Activated T-helper 2 cell treated with anti-CD3 and anti-CD28 coated beads, Interferon-gamma antibody, Interleukin-2, Interleukin-4, amounts not matched to agents 10 μg/mL and 5 μg/mL and 100 μg/mL, durations not matched to agents 14 hours and 24 hours and 36 hours (primary cell): Measurements from ENCODE around the gene ENTPD8. TPM values are rescaled to one million over a fixed set of nuclear protein-coding genes. Genes with fewer than 3 reads are reported as not detected.
A peak's percentile ranks its signal among the peaks of the same experiment; 100 is the strongest.

Source experiments
- DNase-seq: peaks from one replicate; pipeline ENCODE4 v3.0.0; 2021; ENCODE audit warnings: low spot score
- H3K27ac Mint-ChIP-seq: one replicate; pipeline ENCODE4 v1.8.0; 2021; ENCODE audit warnings: mixed read lengths
- H3K27me3 Mint-ChIP-seq: one replicate; pipeline ENCODE4 v1.8.0; 2021; ENCODE audit warnings: low read depth, mixed read lengths
- H3K36me3 Mint-ChIP-seq: one replicate; pipeline ENCODE4 v1.8.0; 2021; ENCODE audit warnings: low read depth, mixed read lengths
- H3K4me1 Mint-ChIP-seq: one replicate; pipeline ENCODE4 v1.8.0; 2021; ENCODE audit warnings: low read depth, mixed read lengths
- H3K4me3 Mint-ChIP-seq: one replicate; pipeline ENCODE4 v1.8.0; 2021; ENCODE audit warnings: low read depth, mild to moderate bottlenecking, moderate library complexity, mixed read lengths
- H3K9me3 Mint-ChIP-seq: one replicate; pipeline ENCODE4 v1.8.0; 2021; ENCODE audit warnings: mixed read lengths
- intact Hi-C: fragments of 100-400 bp; cut with micrococcal nuclease; formaldehyde crosslinking; loops from one replicate; pipeline ENCODE4 v1.15.1; 2023
- total RNA-seq: library from RNA; stranded (reverse); gene quantifications from 2 replicates; pipeline ENCODE4 v1.2.3, GENCODE V29; 2022

The ENTPD8 gene
- total RNA-seq, 1 donor from 2014 or later, result not detected

DNA sequence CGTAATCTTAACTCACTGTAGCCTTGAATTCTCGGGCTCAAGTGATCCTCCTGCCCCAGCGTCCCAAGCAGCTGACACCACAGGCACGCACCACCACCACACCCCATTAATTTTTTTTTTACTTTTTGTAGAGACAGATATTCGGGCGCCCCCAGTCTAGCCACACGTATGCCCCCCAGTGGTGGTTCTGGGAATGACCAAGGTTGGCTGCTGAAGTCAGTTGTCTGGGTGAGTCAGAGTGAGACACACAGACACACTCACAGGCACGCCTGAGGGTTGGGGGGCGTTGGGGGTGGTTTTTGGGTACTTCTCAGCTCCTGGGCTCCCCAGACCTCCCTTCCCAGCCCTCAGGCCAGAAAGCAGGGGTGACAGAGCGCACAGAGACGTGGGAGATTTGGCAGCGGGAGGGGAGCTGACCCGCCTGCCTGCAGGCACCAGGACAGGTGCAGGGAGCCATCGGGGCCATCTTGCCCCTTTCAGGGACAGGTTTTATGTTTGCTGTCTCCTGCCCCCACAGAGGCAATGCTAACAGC lies 4.2 kb upstream of the ENTPD8 start:
- Mint-ChIP-seq H3K9me3 (no peaks in the 10 kb centered on the region), H3K27ac (no peak overlapping the region), H3K4me3 (no peak overlapping the region), H3K27me3 (peaks cover 11% of the 10 kb centered on the region), H3K4me1 (peaks cover 13% of the 10 kb centered on the region), H3K36me3 (peaks cover 22% of the 10 kb centered on the region)
- DNase-seq, result peak; percentile 80
- intact Hi-C loops, result loop anchor here (2.0 kb wide), 1 partner anchor 23 kb away; the partner anchor contains the start of genes EXD3 and NOXA1

DNA sequence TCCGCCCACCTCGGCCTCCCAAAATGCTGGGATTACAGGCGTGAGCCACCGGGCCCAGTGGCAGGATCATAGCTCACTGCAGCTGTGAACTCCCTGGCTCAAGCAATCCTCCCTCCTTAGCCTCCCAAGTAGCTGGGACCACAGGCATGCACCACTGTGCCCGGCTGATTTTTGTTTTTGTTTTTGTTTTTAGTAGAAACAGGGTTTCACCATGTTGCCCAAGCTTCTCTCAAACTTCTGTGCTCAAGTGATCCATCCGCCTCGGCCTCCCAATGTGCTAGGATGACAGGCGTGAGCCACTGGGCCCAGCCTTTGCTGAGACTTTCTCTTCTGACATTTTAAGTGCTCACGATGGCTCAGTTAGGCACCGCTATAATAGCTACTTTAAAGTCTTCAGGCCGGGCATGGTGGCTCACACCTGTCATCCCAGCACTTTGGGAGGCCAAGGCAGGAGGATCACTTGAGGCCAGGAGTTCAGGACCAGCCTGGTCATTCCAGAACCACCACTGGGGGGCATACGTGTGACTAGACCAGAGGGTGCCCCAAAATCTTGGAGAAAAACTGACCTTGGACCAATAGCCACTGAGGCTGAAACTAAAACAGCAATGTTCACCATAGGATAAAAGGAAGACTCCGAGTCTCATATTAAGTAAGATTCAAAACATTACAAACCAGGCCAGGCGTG lies 3.1 kb upstream of the ENTPD8 start:
- DNase-seq, result no peak

DNA sequence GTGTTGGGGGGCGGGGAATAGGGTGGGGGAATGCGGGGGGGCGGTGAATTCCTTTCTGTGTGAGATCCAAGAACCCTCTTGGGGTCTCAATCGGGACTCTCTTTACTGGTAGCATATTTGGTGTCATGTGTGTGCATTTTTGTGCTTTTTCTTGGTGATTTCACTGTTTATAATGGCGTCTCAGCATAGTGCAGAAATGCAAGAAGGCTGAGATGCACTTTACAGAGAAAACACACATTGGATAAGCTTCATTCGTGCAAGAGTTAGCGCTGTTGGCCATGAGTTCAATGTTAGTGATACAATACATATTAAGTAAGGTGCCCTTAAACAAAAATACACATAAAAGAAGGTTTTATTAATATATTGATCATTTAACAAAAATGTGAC lies 771 bp upstream of the ENTPD8 start:
- Mint-ChIP-seq H3K4me1 (peaks cover 9% of the 10 kb centered on the region), H3K27me3 (peaks cover 11% of the 10 kb centered on the region), H3K9me3 (no peaks in the 10 kb centered on the region), H3K36me3 (no peaks in the 10 kb centered on the region), H3K27ac (no peak overlapping the region), H3K4me3 (peak overlapping the region; percentile 68)
- intact Hi-C loops, result no loop called here
- DNase-seq, result no peak

More for the DNA sequence above, 3.1 kb upstream of the ENTPD8 start:
- Mint-ChIP-seq H3K27ac (no peak overlapping the region), H3K4me3 (no peak overlapping the region), H3K9me3 (no peaks in the 10 kb centered on the region), H3K27me3 (peaks cover 11% of the 10 kb centered on the region), H3K36me3 (peaks cover 12% of the 10 kb centered on the region), H3K4me1 (peaks cover 13% of the 10 kb centered on the region)
- intact Hi-C loops, result loop anchor here (2.0 kb wide), 1 partner anchor 21 kb away; the partner anchor contains the start of genes EXD3 and NOXA1

DNA sequence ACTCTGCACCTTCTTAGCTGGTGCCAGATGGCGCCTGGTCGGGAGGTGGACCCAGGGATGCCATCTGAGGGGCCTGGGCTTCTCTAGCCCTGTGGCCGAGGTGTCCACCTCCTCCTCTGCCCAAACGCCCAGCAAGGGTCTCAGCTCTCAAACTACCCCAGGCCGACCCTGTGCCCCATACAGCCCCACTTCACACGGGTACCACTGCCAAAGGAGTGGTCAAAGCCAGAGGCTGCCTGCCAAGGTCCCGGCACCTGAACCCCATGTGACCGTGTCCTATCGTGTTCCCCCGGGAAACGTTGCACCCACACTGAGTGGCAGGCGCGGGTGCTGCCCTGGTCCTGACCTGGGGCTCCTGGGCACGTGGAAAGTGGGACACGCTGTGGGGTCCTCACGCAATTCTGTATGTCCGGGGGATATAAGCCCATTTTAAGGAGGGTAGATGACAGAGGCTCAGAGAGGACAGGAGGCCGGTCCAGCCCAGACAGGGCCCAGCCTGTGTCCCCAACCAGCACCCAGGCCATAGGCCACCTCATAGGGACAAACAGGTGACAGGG lies 1.9 kb downstream of the ENTPD8 start:
- intact Hi-C loops, result no loop called here
- Mint-ChIP-seq H3K4me3 (peak overlapping the region; percentile 8), H3K27me3 (peaks cover 10% of the 10 kb centered on the region), H3K9me3 (no peaks in the 10 kb centered on the region), H3K27ac (no peak overlapping the region), H3K4me1 (peaks cover 2% of the 10 kb centered on the region), H3K36me3 (no peaks in the 10 kb centered on the region)
- DNase-seq, result no peak

DNA sequence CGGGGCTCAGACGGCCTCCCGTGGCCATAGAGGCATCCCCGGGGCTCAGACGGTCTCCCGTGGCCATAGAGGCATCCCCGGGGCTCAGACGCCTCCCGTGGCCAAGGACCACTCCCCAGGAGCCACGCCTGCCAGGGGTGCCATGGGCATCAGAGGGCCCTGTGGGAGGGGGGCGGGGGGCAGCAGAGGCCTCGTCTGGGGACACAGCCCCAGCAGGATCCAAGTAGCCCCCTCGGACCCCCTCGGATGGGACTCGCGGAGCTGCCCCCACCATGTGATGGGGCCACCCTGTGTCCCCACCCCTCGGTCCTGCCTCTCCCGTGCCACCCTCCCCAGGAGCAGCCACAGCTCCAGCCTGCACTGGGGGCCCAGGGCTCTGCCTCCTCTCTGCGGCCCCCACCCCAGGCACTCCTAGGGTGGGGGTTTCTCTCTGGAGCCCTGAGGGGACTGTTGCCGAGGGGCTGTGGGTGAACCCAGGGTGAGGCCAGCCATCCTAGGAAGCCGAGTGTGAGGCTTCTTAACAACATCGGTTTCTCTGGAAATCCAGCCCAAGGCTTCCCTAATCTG lies 2.5 kb downstream of the ENTPD8 start:
- Mint-ChIP-seq H3K36me3 (no peaks in the 10 kb centered on the region), H3K4me3 (no peak overlapping the region), H3K9me3 (no peaks in the 10 kb centered on the region), H3K27ac (no peak overlapping the region), H3K27me3 (peaks cover 8% of the 10 kb centered on the region), H3K4me1 (peaks cover 2% of the 10 kb centered on the region)
- no peak for DNase-seq
- intact Hi-C loops, result no loop called here

DNA sequence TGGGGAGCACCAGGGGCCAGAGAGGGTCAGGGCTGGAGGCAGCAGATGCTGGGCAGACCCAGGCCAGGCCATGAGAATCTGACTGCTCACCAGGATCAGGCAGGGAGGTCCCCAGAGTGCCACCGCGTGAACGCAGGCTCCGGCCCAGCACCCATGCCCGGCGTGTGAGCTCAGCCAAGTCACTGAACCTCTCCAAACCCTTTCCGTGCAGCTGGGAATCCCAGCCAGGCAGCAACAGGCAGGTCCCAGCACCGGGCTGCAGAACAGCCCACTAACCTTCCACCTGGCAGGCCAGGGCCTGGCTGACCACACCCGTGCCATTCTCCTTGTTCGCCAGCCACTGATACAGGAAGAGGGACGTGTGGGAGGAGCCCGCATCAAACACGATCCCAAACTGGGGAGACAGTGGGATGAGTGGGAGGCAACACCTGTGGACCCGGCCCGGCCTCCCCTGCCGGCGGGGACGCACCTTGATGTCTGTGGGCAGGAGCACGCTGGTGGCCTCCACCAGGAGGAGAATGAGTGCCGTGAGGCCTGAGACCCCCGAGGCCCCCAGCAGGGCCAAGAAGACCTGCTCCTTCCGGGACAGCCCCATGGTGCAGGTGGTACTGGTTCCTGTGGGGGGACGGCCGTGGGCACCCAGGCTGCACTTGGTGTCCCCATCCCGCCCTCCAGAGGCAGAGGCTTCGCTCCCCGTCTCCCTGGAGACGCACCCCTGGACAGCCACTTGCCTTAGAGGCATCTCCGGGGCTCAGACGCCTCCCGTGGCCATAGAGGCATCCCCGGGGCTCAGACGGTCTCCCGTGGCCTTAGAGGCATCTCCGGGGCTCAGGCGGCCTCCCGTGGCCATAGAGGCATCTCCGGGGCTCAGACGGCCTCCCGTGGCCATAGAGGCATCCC lies 3.2 kb downstream of the ENTPD8 start:
- Mint-ChIP-seq H3K4me1 (peaks cover 2% of the 10 kb centered on the region), H3K27me3 (peaks cover 5% of the 10 kb centered on the region), H3K27ac (no peak overlapping the region), H3K4me3 (no peak overlapping the region), H3K36me3 (no peaks in the 10 kb centered on the region), H3K9me3 (no peaks in the 10 kb centered on the region)
- DNase-seq, result no peak
- intact Hi-C loops, result no loop called here

DNA sequence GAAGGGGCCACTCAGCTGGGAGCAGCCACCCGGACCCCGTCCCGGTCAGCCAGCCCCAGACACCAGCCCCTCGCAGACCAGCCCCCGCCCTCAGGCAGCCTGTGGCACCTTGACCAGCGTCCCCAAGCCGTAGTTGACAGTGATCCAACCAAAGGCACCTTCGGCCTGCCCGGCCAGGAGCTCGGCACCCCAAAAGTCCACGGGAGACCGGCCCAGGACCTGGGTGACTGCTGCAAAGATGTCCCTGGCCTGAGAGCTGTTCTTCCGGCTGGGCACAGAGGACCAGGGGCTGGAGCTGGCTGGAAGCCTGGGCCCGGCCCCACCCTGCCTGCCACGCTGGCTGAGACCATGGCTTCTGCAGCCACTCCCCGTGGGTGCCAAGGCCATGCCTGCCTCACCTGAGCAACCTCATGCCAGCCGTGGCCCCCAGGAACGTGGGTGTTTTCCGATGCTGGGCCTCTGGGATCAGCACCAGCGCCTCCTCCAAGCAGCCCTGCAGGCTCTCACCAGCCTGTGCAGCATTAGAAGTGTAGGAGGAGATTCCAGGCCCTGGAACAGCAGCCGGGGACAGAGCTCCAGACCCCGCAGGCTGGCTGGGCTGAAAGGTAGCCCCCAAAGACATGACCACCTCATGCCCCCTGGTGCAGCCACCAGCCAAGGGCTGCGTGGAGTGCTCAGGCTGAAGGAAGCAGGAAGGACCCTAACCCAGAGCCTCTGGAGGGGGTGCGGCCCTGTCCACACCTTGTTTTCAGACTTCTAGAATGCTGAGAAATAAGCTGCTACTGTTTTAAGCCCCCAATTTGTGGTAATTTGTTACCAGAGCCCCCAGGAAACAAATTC lies 4.2 kb downstream of the ENTPD8 start:
- Mint-ChIP-seq H3K27ac (no peak overlapping the region), H3K4me1 (peaks cover 1% of the 10 kb centered on the region), H3K27me3 (peaks cover 2% of the 10 kb centered on the region), H3K4me3 (no peak overlapping the region), H3K36me3 (no peaks in the 10 kb centered on the region), H3K9me3 (no peaks in the 10 kb centered on the region)
- DNase-seq, result no peak
- intact Hi-C loops, result no loop called here

DNA sequence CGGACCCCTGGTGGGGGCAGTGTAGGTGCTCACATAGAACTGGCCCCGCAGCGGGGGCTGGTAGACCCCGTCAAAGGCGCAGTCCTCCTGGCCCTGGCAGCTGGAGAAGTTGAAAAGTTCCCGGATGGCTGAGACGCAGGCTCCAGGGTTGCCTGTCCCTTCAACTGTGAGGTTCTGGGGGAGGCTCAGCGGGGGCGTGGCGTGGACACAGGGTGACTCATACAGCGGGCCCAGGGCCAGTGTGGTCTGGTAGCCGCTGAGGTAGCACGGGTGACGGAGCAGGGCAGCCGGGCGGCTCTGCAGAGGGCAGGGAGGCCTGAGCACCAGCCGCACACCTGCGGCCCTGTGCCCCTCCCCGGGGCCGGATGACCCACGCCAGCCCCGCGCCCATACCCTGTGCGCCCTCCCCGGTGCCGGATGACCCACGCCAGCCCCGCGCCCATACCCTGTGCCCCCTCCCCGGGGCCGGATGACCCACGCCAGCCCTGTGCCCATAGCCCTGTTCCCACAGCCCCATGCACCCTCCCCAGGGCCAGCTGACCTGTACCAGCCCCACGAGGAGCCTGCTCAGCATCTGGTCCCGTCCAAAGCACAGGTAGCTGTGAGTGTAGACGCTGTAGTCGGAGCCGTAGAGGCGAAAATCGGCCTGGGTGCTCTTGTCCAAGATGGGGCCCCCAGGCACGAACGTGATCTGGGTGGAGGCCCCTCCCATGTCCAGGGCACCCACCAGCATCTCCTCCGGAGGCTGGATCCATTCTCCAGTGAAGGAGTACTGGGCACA lies 5.0 kb downstream of the ENTPD8 start:
- Mint-ChIP-seq H3K4me3 (no peak overlapping the region), H3K4me1 (no peaks in the 10 kb centered on the region), H3K27ac (no peak overlapping the region), H3K9me3 (no peaks in the 10 kb centered on the region), H3K27me3 (no peaks in the 10 kb centered on the region), H3K36me3 (no peaks in the 10 kb centered on the region)
- no peak for DNase-seq
- intact Hi-C loops, result no loop called here

DNA sequence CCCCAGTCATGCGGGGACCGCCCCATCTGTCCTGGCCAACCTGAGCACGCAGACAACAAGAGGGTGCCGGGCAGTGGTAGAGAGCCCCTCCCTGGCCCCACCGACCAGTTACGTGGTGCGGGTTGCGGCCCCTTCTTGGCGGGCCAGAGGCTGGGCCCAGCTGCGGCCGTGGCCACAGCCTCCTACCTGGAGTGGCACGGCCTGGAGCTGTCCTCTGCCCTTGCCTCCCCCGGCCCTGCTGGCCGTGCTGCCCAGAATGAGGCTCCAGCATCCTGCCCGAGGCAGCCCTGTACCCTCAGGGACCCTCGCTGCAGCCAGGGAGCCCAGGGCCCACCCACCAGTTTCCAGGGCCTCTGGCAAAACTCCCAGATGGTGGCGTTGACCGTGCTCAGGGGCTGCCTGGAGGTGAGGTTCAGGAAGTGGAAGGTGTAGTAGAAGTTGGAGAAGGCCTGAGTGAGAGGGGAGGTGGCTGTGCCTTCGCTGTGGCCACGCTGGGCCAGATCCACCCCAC lies 5.7 kb downstream of the ENTPD8 start:
- Mint-ChIP-seq H3K36me3 (no peaks in the 10 kb centered on the region), H3K4me3 (no peak overlapping the region), H3K9me3 (no peaks in the 10 kb centered on the region), H3K27me3 (no peaks in the 10 kb centered on the region), H3K27ac (no peak overlapping the region), H3K4me1 (no peaks in the 10 kb centered on the region)
- intact Hi-C loops, result no loop called here
- DNase-seq, result no peak

DNA sequence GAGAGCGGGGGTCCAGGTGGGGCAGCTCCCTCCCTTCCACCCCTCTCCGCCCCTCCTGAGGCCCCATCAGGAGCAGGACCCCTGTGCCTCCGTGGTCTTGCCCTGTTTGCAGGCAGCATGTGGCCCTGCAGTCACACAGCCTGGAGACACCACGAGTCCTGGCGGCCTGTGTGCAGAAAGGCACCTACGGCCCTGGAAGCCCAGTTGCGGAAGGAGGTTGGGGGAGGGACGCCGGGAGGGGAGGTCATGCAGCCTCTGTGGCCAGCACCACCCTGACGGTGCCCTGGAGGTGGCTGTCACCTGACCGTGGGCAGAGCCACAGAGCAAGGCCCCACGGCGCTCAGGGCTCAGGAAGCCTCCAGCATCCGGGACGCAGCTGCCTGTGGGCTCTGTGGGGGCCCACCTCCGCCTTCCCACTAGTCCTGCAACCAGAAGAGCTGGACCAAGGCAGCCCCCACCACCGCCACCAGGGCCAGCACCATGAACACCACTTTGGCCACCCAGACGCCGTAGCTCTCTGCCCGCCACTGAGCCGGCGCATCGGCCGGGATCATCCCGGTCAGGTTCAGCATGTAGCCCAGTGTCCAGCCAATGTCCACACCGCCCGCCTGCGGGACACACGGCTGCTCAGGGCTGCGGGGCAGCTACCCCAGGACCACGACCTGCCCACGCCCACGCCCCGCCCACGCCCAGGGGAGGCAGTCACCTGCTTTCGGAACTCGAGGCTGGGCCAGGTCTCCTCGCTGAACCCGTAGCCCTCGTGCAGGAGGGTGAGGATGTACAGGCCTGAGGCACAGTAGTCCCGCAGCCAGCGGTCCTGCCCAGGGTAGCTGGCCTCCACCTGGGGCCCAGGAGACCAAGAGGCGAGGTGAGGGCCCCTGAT lies 6.4 kb downstream of the ENTPD8 start:
- intact Hi-C loops, result no loop called here
- no peak overlapping the region for H3K27ac Mint-ChIP-seq
- no peak for DNase-seq
- H3K4me3 Mint-ChIP-seq, result no peak overlapping the region
- no peaks in the 10 kb centered on the region for H3K27me3 Mint-ChIP-seq
- H3K4me1 Mint-ChIP-seq, result no peaks in the 10 kb centered on the region
- no peaks in the 10 kb centered on the region for H3K36me3 Mint-ChIP-seq
- H3K9me3 Mint-ChIP-seq, result no peaks in the 10 kb centered on the region
